ENCODE measurements around the gene ENC1.

GRCh38 chr5:74627646-74628279 is 12.8 kb downstream of the ENC1 start:
- TF ChIP-seq, protein P1, sequence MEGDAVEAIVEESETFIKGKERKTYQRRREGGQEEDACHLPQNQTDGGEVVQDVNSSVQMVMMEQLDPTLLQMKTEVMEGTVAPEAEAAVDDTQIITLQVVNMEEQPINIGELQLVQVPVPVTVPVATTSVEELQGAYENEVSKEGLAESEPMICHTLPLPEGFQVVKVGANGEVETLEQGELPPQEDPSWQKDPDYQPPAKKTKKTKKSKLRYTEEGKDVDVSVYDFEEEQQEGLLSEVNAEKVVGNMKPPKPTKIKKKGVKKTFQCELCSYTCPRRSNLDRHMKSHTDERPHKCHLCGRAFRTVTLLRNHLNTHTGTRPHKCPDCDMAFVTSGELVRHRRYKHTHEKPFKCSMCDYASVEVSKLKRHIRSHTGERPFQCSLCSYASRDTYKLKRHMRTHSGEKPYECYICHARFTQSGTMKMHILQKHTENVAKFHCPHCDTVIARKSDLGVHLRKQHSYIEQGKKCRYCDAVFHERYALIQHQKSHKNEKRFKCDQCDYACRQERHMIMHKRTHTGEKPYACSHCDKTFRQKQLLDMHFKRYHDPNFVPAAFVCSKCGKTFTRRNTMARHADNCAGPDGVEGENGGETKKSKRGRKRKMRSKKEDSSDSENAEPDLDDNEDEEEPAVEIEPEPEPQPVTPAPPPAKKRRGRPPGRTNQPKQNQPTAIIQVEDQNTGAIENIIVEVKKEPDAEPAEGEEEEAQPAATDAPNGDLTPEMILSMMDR (conservative IDR thresholded peaks at IDR 0.05; ENCODE audit: low read depth, low read length) = no peak
- no peak for TF ChIP-seq POLR2A (IDR thresholded peaks at IDR 0.05; ENCODE audit: low read depth, low read length)
- no peak for TF ChIP-seq RCOR1 (IDR thresholded peaks at IDR 0.05; ENCODE audit: insufficient replicate concordance, low read length)
- no peak for TF ChIP-seq BHLHE40 (IDR thresholded peaks at IDR 0.05; ENCODE audit: low read depth, low read length)
- TF ChIP-seq MXI1 (IDR thresholded peaks at IDR 0.05; ENCODE audit: borderline replicate concordance, low read depth, low read length) = no peak

Measured in IMR-90 (cell line).